ENCODE results near the gene STOX1. TPM values are rescaled to one million over a fixed set of nuclear protein-coding genes. Genes with fewer than 3 reads are reported as not detected.
"Not testable (repeated sequence)": the region's sequence is repeated elsewhere in the genome, so short reads cannot be mapped to it uniquely, and the experiment has no call there.

STOX1 gene
- polyA plus RNA-seq, 1 experiment, result not detected

DNA sequence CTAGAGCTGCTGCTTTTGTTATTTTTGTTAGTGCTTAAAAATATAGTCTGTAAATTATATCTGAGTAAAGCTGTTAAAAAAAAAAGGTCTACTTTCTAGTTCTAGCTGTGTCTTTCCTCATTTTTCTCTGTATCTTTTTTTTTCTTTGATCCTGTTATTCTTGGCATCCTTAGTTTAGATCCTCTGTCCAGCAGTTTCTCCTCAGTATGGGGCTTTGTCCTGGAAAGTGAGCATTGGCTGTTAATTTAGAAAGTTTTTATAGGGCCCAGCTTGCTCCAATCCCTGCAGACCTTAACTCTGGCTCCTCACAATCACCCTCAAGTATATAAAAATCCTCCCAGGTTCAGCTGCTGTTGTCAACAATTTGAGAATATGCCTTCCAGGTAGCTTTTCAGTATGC lies 97.3 kb downstream of the STOX1 start:
- H3K27me3 ChIP-seq (ENCODE audit: control insufficient read depth, insufficient read depth, low read length), result no peaks in the 10 kb centered on the region
- TF ChIP-seq, protein P1, sequence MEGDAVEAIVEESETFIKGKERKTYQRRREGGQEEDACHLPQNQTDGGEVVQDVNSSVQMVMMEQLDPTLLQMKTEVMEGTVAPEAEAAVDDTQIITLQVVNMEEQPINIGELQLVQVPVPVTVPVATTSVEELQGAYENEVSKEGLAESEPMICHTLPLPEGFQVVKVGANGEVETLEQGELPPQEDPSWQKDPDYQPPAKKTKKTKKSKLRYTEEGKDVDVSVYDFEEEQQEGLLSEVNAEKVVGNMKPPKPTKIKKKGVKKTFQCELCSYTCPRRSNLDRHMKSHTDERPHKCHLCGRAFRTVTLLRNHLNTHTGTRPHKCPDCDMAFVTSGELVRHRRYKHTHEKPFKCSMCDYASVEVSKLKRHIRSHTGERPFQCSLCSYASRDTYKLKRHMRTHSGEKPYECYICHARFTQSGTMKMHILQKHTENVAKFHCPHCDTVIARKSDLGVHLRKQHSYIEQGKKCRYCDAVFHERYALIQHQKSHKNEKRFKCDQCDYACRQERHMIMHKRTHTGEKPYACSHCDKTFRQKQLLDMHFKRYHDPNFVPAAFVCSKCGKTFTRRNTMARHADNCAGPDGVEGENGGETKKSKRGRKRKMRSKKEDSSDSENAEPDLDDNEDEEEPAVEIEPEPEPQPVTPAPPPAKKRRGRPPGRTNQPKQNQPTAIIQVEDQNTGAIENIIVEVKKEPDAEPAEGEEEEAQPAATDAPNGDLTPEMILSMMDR (IDR thresholded peaks at IDR 0.05; ENCODE audit: insufficient read depth, low read depth, low read length), result no peak
- no peak for DNase-seq (ENCODE audit: low read depth)
- CTCF ChIA-PET, result interaction anchor here (1.3 kb wide), 1 partner anchor 16 kb away, joined by 3 read pairs; no protein-coding TSS in a partner anchor
- H3K36me3 ChIP-seq (ENCODE audit: control insufficient read depth, insufficient read depth, low read length), result peaks cover 5% of the 10 kb centered on the region
- no peak overlapping the region for H3K4me3 ChIP-seq (ENCODE audit: low read depth, low read length)
- POLR2A ChIA-PET, result no interaction called here

DNA sequence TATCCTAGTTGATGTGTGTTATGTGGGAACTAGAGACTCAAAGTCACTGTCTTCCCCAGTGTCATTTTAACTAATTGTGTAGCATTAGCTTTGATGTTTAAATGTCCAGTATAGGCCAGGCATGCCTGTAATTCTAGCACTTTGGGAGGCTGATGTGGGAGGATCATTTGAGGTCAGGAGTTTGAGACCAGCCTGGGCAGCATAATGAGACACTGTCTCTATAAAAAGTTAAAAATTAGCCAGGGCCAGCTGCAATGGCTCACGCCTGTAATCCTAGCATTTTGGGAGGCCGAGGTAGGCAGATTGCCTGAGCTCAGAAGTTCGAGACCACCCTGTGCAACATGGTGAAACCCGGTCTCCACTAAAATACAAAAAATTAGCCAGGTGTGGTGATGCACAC lies 98.2 kb downstream of the STOX1 start:
- ChIA-PET CTCF (interaction anchor here (0.6 to 1.5 kb wide), 2 partner anchors 11 to 71 kb away, joined by 4 read pairs; no protein-coding TSS in a partner anchor), POLR2A (no interaction called here)
- H3K36me3 ChIP-seq (ENCODE audit: control insufficient read depth, insufficient read depth, low read length), result peaks cover 1% of the 10 kb centered on the region; the same call in 1 of the 2 replicates
- H3K4me3 ChIP-seq (ENCODE audit: low read depth, low read length), result no peak overlapping the region
- TF ChIP-seq, protein P1 (IDR thresholded peaks at IDR 0.05; ENCODE audit: insufficient read depth, low read depth, low read length), result no peak
- DNase-seq (ENCODE audit: low read depth), result no peak
- H3K27me3 ChIP-seq (ENCODE audit: control insufficient read depth, insufficient read depth, low read length), result no peaks in the 10 kb centered on the region

DNA sequence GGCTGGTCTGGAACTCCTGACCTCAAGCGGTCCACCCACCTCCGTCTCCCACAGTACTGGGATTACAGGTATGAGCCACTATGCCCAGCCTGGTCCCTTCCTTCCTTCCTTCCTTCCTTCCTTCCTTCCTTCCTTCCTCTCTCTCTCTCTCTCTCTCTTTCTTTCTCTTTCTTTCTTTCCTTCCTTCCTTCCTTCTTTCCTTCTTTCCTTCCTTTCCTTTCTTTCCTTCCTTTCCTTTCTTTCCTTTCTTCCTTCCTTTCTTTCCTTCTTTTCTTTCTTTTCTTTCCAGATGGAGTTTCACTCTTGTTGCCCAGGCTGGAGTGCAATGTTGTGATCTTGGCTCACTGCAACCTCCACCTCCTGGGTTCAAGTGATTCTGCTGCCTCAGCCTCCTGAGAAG lies 101.8 kb downstream of the STOX1 start:
- DNase-seq (ENCODE audit: low read depth); H3K27me3 ChIP-seq (ENCODE audit: control insufficient read depth, insufficient read depth, low read length); CTCF ChIA-PET; POLR2A ChIA-PET; H3K36me3 ChIP-seq (ENCODE audit: control insufficient read depth, insufficient read depth, low read length); H3K4me3 ChIP-seq (ENCODE audit: low read depth, low read length): not testable (repeated sequence)

DNA sequence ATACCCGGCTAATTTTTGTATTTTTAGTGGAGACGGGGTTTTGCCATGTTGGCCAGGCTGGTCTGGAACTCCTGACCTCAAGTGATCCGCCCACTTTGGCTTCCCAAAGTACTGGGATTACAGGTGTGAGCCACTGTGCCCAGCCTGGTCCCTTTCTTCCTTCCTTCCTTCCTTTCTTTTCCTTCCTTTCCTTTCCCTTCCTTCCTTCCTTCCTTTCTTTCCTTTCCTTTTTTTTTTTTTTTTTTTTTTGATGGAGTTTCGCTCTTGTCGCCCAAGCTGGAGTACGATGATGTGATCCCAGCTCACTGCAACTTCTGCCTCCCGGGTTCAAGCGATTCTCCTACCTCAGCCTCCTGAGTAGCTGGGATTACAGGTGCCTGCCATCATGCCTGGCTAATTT lies 102.6 kb downstream of the STOX1 start:
- CTCF ChIA-PET; DNase-seq (ENCODE audit: low read depth); H3K27me3 ChIP-seq (ENCODE audit: control insufficient read depth, insufficient read depth, low read length); POLR2A ChIA-PET; H3K4me3 ChIP-seq (ENCODE audit: low read depth, low read length); H3K36me3 ChIP-seq (ENCODE audit: control insufficient read depth, insufficient read depth, low read length): not testable (repeated sequence)

DNA sequence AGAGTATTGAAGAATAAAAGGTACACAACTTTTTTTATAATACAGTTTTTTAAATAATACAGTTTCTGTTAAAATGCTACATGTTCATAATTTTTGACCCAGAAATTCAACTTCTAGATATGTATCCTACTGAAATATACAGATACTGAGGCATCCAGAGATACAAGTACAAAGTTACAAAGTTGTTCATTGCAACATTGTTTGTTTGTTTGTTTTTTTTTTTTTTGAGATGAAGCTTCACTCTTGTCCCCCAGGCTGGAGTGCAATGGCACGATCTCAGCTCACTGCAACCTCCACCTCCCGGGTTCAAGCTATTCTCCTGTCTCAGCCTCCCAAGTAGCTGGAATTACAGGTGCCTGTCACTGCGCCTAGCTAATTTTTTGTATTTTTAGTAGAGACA lies 105.5 kb downstream of the STOX1 start:
- H3K36me3 ChIP-seq (ENCODE audit: control insufficient read depth, insufficient read depth, low read length); CTCF ChIA-PET; POLR2A ChIA-PET; DNase-seq (ENCODE audit: low read depth); H3K4me3 ChIP-seq (ENCODE audit: low read depth, low read length); H3K27me3 ChIP-seq (ENCODE audit: control insufficient read depth, insufficient read depth, low read length): not testable (repeated sequence)

DNA sequence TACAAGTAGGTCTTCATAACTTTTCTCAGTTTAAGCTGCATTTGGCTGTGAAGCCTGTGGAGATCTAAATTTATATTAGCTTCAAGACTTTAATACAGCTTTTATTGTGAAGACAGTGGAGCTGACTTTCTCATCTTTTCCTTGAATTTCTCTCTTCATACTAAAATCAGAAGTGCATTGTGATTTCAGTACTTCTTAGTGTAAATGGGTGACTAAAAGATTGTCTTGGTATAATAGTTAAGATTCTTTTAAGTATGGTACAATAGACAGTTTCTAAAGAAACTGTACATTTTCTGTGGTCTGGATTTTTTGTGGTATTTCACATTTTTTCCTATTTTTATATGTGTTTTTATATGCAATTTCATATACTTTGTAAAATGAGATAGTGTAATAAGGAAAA lies 107.7 kb downstream of the STOX1 start:
- H3K27me3 ChIP-seq (ENCODE audit: control insufficient read depth, insufficient read depth, low read length), result no peaks in the 10 kb centered on the region
- H3K4me3 ChIP-seq (ENCODE audit: low read depth, low read length), result no peak overlapping the region
- ChIA-PET CTCF (no interaction called here), POLR2A (no interaction called here)
- peaks cover 3% of the 10 kb centered on the region; the same call in 1 of the 2 replicates for H3K36me3 ChIP-seq (ENCODE audit: control insufficient read depth, insufficient read depth, low read length)
- DNase-seq (ENCODE audit: low read depth), result no peak
- TF ChIP-seq, protein P1 (IDR thresholded peaks at IDR 0.05; ENCODE audit: insufficient read depth, low read depth, low read length), result no peak

DNA sequence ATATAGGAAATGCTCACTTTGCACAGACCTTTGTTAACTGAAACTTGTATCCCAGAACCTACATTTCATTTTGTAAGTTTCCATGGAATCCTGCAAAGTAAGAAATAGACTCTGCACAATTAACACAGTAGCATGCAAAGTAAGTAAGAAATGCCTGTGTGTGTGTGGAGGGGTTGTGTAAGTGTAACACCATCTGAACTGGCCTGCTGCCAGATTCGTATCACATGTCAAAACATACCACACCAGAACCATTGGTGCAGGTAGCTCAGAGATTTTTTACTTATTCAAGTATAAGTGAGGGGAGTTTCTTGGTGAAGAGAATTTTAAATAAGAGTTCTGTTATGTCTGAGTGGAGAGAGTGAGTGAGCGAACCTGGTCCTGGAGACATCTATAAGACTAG lies 110.8 kb downstream of the STOX1 start:
- H3K4me3 ChIP-seq (ENCODE audit: low read depth, low read length), result no peak overlapping the region
- ChIA-PET CTCF (no interaction called here), POLR2A (no interaction called here)
- TF ChIP-seq, protein P1 (IDR thresholded peaks at IDR 0.05; ENCODE audit: insufficient read depth, low read depth, low read length), result no peak
- H3K36me3 ChIP-seq (ENCODE audit: control insufficient read depth, insufficient read depth, low read length), result peaks cover 1% of the 10 kb centered on the region; the same call in 1 of the 2 replicates
- no peak for DNase-seq (ENCODE audit: low read depth)
- H3K27me3 ChIP-seq (ENCODE audit: control insufficient read depth, insufficient read depth, low read length), result no peaks in the 10 kb centered on the region
